ENCODE measurements around the gene CLCNKA. TPM values are rescaled to one million over a fixed set of nuclear protein-coding genes. Genes with fewer than 3 reads are reported as not detected.

Gene CLCNKA
- total RNA-seq, 1 donor from 2014 or later, result under 0.01 TPM

GRCh38 chr1:16081636-16082035 is 59.8 kb downstream of the CLCNKA start:
- H3K36me3 ChIP-seq (ENCODE audit: control insufficient read depth in 3 of 3, insufficient read depth in 3 of 3, low read length in 3 of 3), result no peaks in the 10 kb centered on the region
- no peak overlapping the region for H3K4me3 ChIP-seq (ENCODE audit: low read length in 3 of 3)
- peaks cover 8 to 23% (median 10%) of the 10 kb centered on the region in 3 donors for H3K4me1 ChIP-seq (ENCODE audit: control insufficient read depth in 3 of 3, insufficient read depth in 3 of 3, low read length in 3 of 3)
- H3K9ac ChIP-seq (ENCODE audit: low read depth in 1 of 3, low read length in 3 of 3), result no peak overlapping the region
- H3K9me3 ChIP-seq (ENCODE audit: control insufficient read depth in 3 of 3, low read length in 3 of 3), result no peaks in the 10 kb centered on the region
- H3K27me3 ChIP-seq (ENCODE audit: control insufficient read depth in 3 of 3, insufficient read depth in 3 of 3, low read length in 3 of 3), result no peaks in the 10 kb centered on the region
- no peak overlapping the region for H3K27ac ChIP-seq (ENCODE audit: low read depth, low read length)

GRCh38 chr1:16082283-16083038 is 60.6 kb downstream of the CLCNKA start:
- Histone ChIP-seq H3K9ac (ENCODE audit: low read depth in 1 of 3, low read length in 3 of 3) (peak overlapping the region in 1 of 3 donors; percentile 33), H3K27me3 (ENCODE audit: control insufficient read depth in 3 of 3, insufficient read depth in 3 of 3, low read length in 3 of 3) (no peaks in the 10 kb centered on the region), H3K4me3 (ENCODE audit: low read length in 3 of 3) (no peak overlapping the region), H3K9me3 (ENCODE audit: control insufficient read depth in 3 of 3, low read length in 3 of 3) (no peaks in the 10 kb centered on the region), H3K4me1 (ENCODE audit: control insufficient read depth in 3 of 3, insufficient read depth in 3 of 3, low read length in 3 of 3) (peaks cover 5 to 19% (median 8%) of the 10 kb centered on the region in 3 donors), H3K27ac (ENCODE audit: low read depth, low read length) (no peak overlapping the region), H3K36me3 (ENCODE audit: control insufficient read depth in 3 of 3, insufficient read depth in 3 of 3, low read length in 3 of 3) (no peaks in the 10 kb centered on the region)

- no peaks in the 10 kb centered on the region for H3K27me3 ChIP-seq (ENCODE audit: control insufficient read depth in 3 of 3, insufficient read depth in 3 of 3, low read length in 3 of 3)
- H3K27ac ChIP-seq (ENCODE audit: low read depth, low read length), result no peak overlapping the region
- H3K36me3 ChIP-seq (ENCODE audit: control insufficient read depth in 3 of 3, insufficient read depth in 3 of 3, low read length in 3 of 3), result no peaks in the 10 kb centered on the region
- H3K4me3 ChIP-seq (ENCODE audit: low read length in 3 of 3), result no peak overlapping the region
- H3K9me3 ChIP-seq (ENCODE audit: control insufficient read depth in 3 of 3, low read length in 3 of 3), result no peaks in the 10 kb centered on the region
- H3K4me1 ChIP-seq (ENCODE audit: control insufficient read depth in 3 of 3, insufficient read depth in 3 of 3, low read length in 3 of 3), result peaks cover 5 to 22% (median 8%) of the 10 kb centered on the region in 3 donors
- no peak overlapping the region for H3K9ac ChIP-seq (ENCODE audit: low read depth in 1 of 3, low read length in 3 of 3)
Observed at GRCh38 chr1:16083486-16083885, 61.6 kb downstream of the CLCNKA start.

Small RNAs within 50 kb of the gene (small RNA-seq; reads per million reads assigned to genes)
- gene AL355994.1 (not detected), gene AL355994.5 (not detected)

Other genes starting within 250 kb of the CLCNKA start
- 4.7 TPM for gene UQCRHL, start 214.4 kb upstream of the CLCNKA start, total RNA-seq
- 21.4 TPM for gene SPEN, start 174.3 kb upstream of the CLCNKA start, total RNA-seq
- gene ZBTB17, start 45.9 kb upstream of the CLCNKA start, total RNA-seq, result 23.5 TPM
- gene SRARP, start 17.8 kb upstream of the CLCNKA start, total RNA-seq, result not detected
- 5.7 TPM for gene HSPB7, start 4.0 kb upstream of the CLCNKA start, total RNA-seq
- not detected for gene CLCNKB, start 21.7 kb downstream of the CLCNKA start, total RNA-seq
- not detected for gene FAM131C, start 51.6 kb downstream of the CLCNKA start, total RNA-seq
- gene EPHA2, start 134.0 kb downstream of the CLCNKA start, total RNA-seq, result 5.2 TPM
- gene ARHGEF19, start 190.6 kb downstream of the CLCNKA start, total RNA-seq, result 0.52 TPM
- gene CPLANE2, start 215.1 kb downstream of the CLCNKA start, total RNA-seq, result 3.1 TPM

All from skeletal muscle tissue (tissue), 5 donors.